Heart left ventricle (tissue), 13 donors: ENCODE measurements around the gene AOC1.

Experiments used
- CTCF ChIP-seq, 12 donors: fragments of 200-600 bp; sonication (generic) in 4 of 12; IDR thresholded peaks; one replicate each; pipeline versions ENCODE4 v1.5.0 to v1.8.0; 2018 to 2022; ENCODE audit warnings: antibody characterized with exemption in 12 of 12, mild to moderate bottlenecking in 5 of 12
- POLR2A ChIP-seq, 2 donors: fragments of 450-650 bp; IDR thresholded peaks; one replicate each; pipeline ENCODE4 v1.6.1; 2017; ENCODE audit warnings: antibody characterized with exemption in 2 of 2, mild to moderate bottlenecking in 2 of 2, moderate library complexity in 2 of 2
- donor health status: ischemic (EF 13 %, LVEDD 7.1; RV severe dilation, severe dysfunction).
- donor health status: DM: no; HTN: yes; CAD: no.
- donor health status: DM: no; HTN: no; CAD: no.
- donor health status: ischemic (EF 25% LVEDD 6.9; RV normal size, moderate dysfunction).
- donor health status: ischemic (EF 25% LVEDD 5.7; RV mildly dilated, moderate dysfunction).
- donor health status: ischemic (EF 35%, LVEDD 5.7; RV mildly dilated, moderate dysfunction).
- donor health status: nonischemic (EF 11% LVEDD 7.7; RV severe dilation, severe dysfunction).
- donor health status: DM: yes; HTN: yes; CAD: no.
- donor health status: PGD.
- donor health status: ischemic (EF 29% LVEDD 5.4; RV normal size, mild dysfunction).
- donor health status: nonischemic (EF 23%, LVEDD 6.1; RV moderate dilation, normal function).

- TF ChIP-seq CTCF (IDR thresholded peaks at IDR 0.05) (peak in 2 of 12 donors; percentile 8 to 18), POLR2A (IDR thresholded peaks at IDR 0.05) (no peak)
These were observed 51.3 kb downstream of the AOC1 start for GRCh38 chr7:150903606-150904005.
